ENCODE measurements around the gene MTX2. TPM values are rescaled to one million over a fixed set of nuclear protein-coding genes. Genes with fewer than 3 reads are reported as not detected.
"Not testable (repeated sequence)": the region's sequence is repeated elsewhere in the genome, so short reads cannot be mapped to it uniquely, and the experiment has no call there.

The MTX2 gene
- total RNA-seq, 3 donors from 2014 or later (not counting 1 experiment from before 2014, with no cell fraction given), result 3.8 to 8.7 (median 7.7) TPM

DNA sequence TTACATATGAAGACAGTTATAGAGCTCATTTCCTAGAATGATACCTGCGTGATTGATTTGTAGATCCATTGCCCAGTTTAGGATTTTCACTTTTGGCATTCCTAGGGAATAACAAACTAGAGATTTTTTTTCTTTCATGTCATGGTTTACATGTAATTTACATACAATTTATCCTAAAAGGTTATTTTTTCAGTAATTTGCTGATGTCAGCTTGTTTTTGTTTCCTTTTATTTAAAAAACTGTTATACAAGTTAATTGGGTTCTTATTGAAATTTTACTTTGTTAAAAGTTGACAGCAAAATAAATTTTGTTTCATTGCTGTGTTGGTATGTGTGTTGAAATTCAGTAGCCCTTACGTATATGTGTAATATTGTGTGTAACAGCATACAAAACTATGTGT lies 23.4 kb downstream of the MTX2 start:
- TF ChIP-seq CTCF (IDR thresholded peaks at IDR 0.05), result no peak
- no peak overlapping the region for H3K4me3 Mint-ChIP-seq
- no peaks in the 10 kb centered on the region for H3K4me1 ChIP-seq (ENCODE audit: control insufficient read depth, insufficient read depth, low read length)
- H3K36me3 Mint-ChIP-seq, result no peaks in the 10 kb centered on the region
- DNase-seq (no peak), ATAC-seq (no peak)
- peaks cover 21 to 25% of the 10 kb centered on the region in 2 donors for H3K4me1 Mint-ChIP-seq
- no peaks in the 10 kb centered on the region for H3K27me3 ChIP-seq (ENCODE audit: control insufficient read depth, insufficient read depth, low read length)
- no peak overlapping the region for H3K27ac ChIP-seq (ENCODE audit: low read length)
- H3K4me3 ChIP-seq (ENCODE audit: low read length), result no peak overlapping the region
- H3K9me3 ChIP-seq (ENCODE audit: control insufficient read depth, insufficient read depth, low read length), result no peaks in the 10 kb centered on the region
- H3K36me3 ChIP-seq (ENCODE audit: control insufficient read depth, insufficient read depth, low read length), result no peaks in the 10 kb centered on the region
- H3K27me3 Mint-ChIP-seq (ENCODE audit: low read depth in 2 of 2), result no peaks in the 10 kb centered on the region
- no peaks in the 10 kb centered on the region for H3K9me3 Mint-ChIP-seq
- 80% methylated on average over 1 of the region's 2 CpGs for WGBS (ENCODE audit: insufficient coverage)
- no peak overlapping the region for H3K27ac Mint-ChIP-seq
- intact Hi-C loops (cut with micrococcal nuclease), result no loop called here

GRCh38 chr2:176293334-176293733 lies 24.1 kb downstream of the MTX2 start:
- no peaks in the 10 kb centered on the region for H3K27me3 ChIP-seq (ENCODE audit: control insufficient read depth, insufficient read depth, low read length)
- H3K27ac Mint-ChIP-seq, result no peak overlapping the region
- no peak overlapping the region for H3K27ac ChIP-seq (ENCODE audit: low read length)
- H3K4me1 Mint-ChIP-seq, result peaks cover 16 to 20% of the 10 kb centered on the region in 2 donors
- no peaks in the 10 kb centered on the region for H3K4me1 ChIP-seq (ENCODE audit: control insufficient read depth, insufficient read depth, low read length)
- WGBS (ENCODE audit: insufficient coverage), result 95% methylated on average over 3 of the region's 3 CpGs
- intact Hi-C loops (cut with micrococcal nuclease), result no loop called here
- H3K9me3 ChIP-seq (ENCODE audit: control insufficient read depth, insufficient read depth, low read length), result no peaks in the 10 kb centered on the region
- H3K4me3 Mint-ChIP-seq, result no peak overlapping the region
- H3K36me3 Mint-ChIP-seq, result no peaks in the 10 kb centered on the region
- no peaks in the 10 kb centered on the region for H3K27me3 Mint-ChIP-seq (ENCODE audit: low read depth in 2 of 2)
- H3K4me3 ChIP-seq (ENCODE audit: low read length), result no peak overlapping the region
- no peak for ATAC-seq
- TF ChIP-seq CTCF (IDR thresholded peaks at IDR 0.05), result no peak
- H3K9me3 Mint-ChIP-seq, result no peaks in the 10 kb centered on the region
- no peaks in the 10 kb centered on the region for H3K36me3 ChIP-seq (ENCODE audit: control insufficient read depth, insufficient read depth, low read length)
- DNase-seq, result no peak

GRCh38 chr2:176297067-176297466 lies 27.8 kb downstream of the MTX2 start:
- Mint-ChIP-seq H3K4me1 (peaks cover 5 to 9% of the 10 kb centered on the region in 2 donors), H3K4me3 (no peak overlapping the region), H3K27ac (no peak overlapping the region), H3K36me3 (no peaks in the 10 kb centered on the region), H3K27me3 (ENCODE audit: low read depth in 2 of 2) (no peaks in the 10 kb centered on the region), H3K9me3 (no peaks in the 10 kb centered on the region)
- no peak for ATAC-seq
- no peaks in the 10 kb centered on the region for H3K36me3 ChIP-seq (ENCODE audit: control insufficient read depth, insufficient read depth, low read length)
- no peak for DNase-seq
- WGBS (ENCODE audit: insufficient coverage), result 74% methylated on average over 3 of the region's 3 CpGs
- H3K4me3 ChIP-seq (ENCODE audit: low read length), result no peak overlapping the region
- H3K27me3 ChIP-seq (ENCODE audit: control insufficient read depth, insufficient read depth, low read length), result no peaks in the 10 kb centered on the region
- H3K4me1 ChIP-seq (ENCODE audit: control insufficient read depth, insufficient read depth, low read length), result no peaks in the 10 kb centered on the region
- H3K27ac ChIP-seq (ENCODE audit: low read length), result no peak overlapping the region
- no peaks in the 10 kb centered on the region for H3K9me3 ChIP-seq (ENCODE audit: control insufficient read depth, insufficient read depth, low read length)
- no peak for TF ChIP-seq CTCF (IDR thresholded peaks at IDR 0.05)
- intact Hi-C loops (cut with micrococcal nuclease), result no loop called here

- Mint-ChIP-seq H3K4me3 (no peak overlapping the region), H3K27ac (no peak overlapping the region), H3K9me3 (no peaks in the 10 kb centered on the region), H3K36me3 (no peaks in the 10 kb centered on the region), H3K4me1 (peaks cover 5 to 9% of the 10 kb centered on the region in 2 donors), H3K27me3 (ENCODE audit: low read depth in 2 of 2) (no peaks in the 10 kb centered on the region)
- H3K36me3 ChIP-seq (ENCODE audit: control insufficient read depth, insufficient read depth, low read length), result no peaks in the 10 kb centered on the region
- no peaks in the 10 kb centered on the region for H3K4me1 ChIP-seq (ENCODE audit: control insufficient read depth, insufficient read depth, low read length)
- H3K27me3 ChIP-seq (ENCODE audit: control insufficient read depth, insufficient read depth, low read length), result no peaks in the 10 kb centered on the region
- no peak overlapping the region for H3K27ac ChIP-seq (ENCODE audit: low read length)
- WGBS (ENCODE audit: insufficient coverage), result no CpG with 5 or more reads among the region's 1 CpG
- H3K9me3 ChIP-seq (ENCODE audit: control insufficient read depth, insufficient read depth, low read length), result no peaks in the 10 kb centered on the region
- ATAC-seq (no peak), DNase-seq (no peak)
- TF ChIP-seq CTCF (IDR thresholded peaks at IDR 0.05), result no peak
- intact Hi-C loops (cut with micrococcal nuclease), result no loop called here
- H3K4me3 ChIP-seq (ENCODE audit: low read length), result no peak overlapping the region
Observed at GRCh38 chr2:176297737-176298136, 28.5 kb downstream of the MTX2 start.

DNA sequence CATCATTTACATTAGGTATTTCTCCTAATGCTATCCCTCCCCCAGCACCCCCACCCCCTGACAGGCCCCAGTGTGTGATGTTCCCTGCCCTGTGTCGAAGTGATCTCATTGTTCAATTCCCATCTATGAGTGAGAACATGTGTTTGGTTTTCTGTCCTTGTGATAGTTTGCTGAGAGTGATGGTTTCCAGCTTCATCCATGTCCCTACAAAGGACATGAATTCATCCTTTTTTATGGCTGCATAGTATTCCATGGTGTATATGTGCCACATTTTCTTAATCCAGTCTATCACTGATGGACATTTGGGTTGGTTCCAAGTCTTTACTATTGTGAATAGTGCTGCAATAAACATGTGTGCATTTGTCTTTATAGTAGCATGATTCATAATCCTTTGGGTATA lies 36.8 kb downstream of the MTX2 start:
- H3K4me3 Mint-ChIP-seq; H3K27me3 ChIP-seq (ENCODE audit: control insufficient read depth, insufficient read depth, low read length); H3K9me3 ChIP-seq (ENCODE audit: control insufficient read depth, insufficient read depth, low read length); H3K4me1 ChIP-seq (ENCODE audit: control insufficient read depth, insufficient read depth, low read length); H3K27me3 Mint-ChIP-seq (ENCODE audit: low read depth in 2 of 2); H3K4me3 ChIP-seq (ENCODE audit: low read length); H3K36me3 Mint-ChIP-seq; H3K27ac Mint-ChIP-seq; H3K4me1 Mint-ChIP-seq; H3K9me3 Mint-ChIP-seq; ATAC-seq; H3K36me3 ChIP-seq (ENCODE audit: control insufficient read depth, insufficient read depth, low read length); intact Hi-C loops (cut with micrococcal nuclease); H3K27ac ChIP-seq (ENCODE audit: low read length); DNase-seq: not testable (repeated sequence)
- WGBS (ENCODE audit: insufficient coverage), result no CpG with 5 or more reads among the region's 1 CpG
